Right renal pelvis (tissue), 4 donors: ENCODE results near the gene SPG7. TPM values are rescaled to one million over a fixed set of nuclear protein-coding genes. Genes with fewer than 3 reads are reported as not detected.
"Not testable (repeated sequence)": the region's sequence is repeated elsewhere in the genome, so short reads cannot be mapped to it uniquely, and the experiment has no call there.

Source experiments
- DNase-seq, 4 donors: peaks; one replicate each; pipeline ENCODE4 v3.0.0-alpha.2; 2013; ENCODE audit warnings: low read depth in 4 of 4, low spot score in 3 of 4, missing footprints in 1 of 4
- polyA plus RNA-seq, 4 donors: library from polyadenylated mRNA; unstranded; fragments of 120-200 nt; gene quantifications; one replicate each; pipeline ENCODE4 v1.2.1, GENCODE V29; 2013; ENCODE audit not compliant: insufficient read length in 4 of 4

The SPG7 gene
- polyA plus RNA-seq, 4 donors: 84.2 to 106 (median 90.3) TPM

GRCh38 chr16:89574681-89575246 is 66.6 kb downstream of the SPG7 start:
- no peak for DNase-seq

GRCh38 chr16:89575247-89576152 is 67.3 kb downstream of the SPG7 start, which contains the start of gene CPNE7:
CPNE7 (plus strand) TSS chr16:89575758; CDS start chr16:89575898, 140 bp downstream.
- no peak for DNase-seq

- no peak for DNase-seq
These were observed 68.2 kb downstream of the SPG7 start for GRCh38 chr16:89576153-89577054.

DNA sequence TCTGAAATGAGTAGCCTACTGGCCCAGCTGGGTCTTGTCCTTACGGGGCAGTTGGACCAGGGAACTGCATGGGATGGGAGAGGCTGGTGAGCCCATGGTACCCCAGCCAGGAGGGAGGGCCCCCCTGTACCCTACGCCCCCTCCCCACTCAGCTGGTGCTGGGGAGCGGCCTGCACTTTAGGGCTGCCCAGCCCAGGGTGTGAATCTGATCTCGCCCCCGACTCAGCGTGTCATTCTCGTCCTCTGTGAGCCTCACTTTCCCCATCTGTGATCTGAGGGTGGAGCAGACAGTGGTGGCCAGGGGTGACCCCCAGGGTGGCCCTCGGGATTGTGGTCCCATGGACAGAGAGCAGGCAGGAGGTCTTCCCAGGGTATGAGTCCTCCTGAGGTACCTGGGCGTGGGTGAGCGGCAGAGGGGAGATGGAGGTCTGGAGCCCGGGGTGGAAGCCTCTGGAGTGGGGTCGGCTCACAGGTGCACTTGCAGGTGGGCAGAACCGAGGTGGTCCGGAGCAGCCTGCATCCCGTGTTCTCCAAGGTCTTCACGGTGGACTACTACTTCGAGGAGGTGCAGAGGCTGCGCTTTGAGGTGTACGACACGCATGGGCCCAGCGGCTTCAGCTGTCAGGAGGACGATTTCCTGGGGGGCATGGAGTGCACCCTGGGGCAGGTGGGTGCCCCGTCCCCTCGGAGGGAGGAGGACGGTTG is 69.0 kb downstream of the SPG7 start:
- no peak for DNase-seq

- DNase-seq: no peak
These were observed 71.1 kb downstream of the SPG7 start for GRCh38 chr16:89579351-89579750.

DNA sequence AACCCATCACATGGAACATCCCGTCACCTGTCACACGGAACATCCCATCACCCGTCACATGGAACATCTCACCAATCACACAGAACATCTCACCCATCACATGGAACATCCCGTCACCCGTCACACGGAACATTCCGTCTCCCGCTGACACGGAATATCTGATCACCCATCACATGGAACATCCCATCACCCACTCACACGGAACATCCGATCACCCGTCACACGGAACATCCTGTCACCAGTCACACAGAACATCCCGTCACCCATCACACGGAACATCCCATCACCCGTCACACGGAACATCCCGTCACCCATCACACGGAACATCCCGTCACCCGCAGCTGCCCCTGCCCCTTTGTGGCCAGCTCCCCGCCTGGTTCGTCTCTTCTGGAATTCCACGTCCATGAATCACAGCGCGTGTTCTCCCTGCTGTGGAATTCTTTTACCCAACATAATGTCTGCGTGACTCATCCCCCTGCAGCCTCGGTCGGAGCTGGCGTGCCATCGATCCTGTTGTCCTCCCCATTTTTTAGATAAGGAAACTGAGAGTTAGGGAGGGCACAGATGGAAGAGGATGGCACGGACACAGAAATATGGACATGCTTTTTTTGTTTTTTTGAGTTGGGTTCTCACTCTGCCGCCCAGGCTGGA is 73.0 kb downstream of the SPG7 start:
- DNase-seq: no peak

DNA sequence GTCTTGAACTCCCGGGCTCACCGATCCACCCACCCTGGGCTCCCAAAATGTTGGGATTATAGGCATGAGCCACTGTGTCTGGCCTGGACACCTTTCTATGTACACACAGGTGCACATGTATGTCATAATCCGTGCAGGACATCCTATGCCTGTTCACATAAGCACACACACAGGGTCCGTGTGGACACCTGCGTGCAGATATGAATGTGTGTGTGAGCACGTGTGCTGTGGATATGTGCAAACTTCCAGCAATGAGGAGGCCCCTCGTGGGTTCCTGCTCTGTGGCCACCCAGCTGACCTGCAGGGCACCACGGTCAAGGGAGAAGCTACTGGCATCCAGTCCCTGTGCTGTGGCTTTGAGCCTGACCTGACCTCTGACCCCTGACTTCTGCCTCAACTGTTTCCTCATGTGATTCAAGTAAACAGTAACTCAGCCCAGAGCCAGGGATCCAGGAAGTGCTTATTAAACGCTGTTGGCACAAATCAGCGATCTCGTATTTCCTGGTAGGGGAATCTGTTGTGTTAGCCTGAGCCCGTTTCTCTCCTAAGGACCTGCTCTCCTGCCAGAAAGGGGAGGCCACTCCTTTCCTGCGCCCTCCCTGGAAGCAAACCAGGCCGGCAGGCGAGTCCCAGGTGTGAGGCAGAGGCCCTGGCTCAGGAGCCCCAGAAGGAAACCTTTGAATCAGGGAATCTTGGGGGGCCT is 73.8 kb downstream of the SPG7 start:
- no peak for DNase-seq

GRCh38 chr16:89582614-89583196 is 74.5 kb downstream of the SPG7 start:
- DNase-seq: no peak

DNA sequence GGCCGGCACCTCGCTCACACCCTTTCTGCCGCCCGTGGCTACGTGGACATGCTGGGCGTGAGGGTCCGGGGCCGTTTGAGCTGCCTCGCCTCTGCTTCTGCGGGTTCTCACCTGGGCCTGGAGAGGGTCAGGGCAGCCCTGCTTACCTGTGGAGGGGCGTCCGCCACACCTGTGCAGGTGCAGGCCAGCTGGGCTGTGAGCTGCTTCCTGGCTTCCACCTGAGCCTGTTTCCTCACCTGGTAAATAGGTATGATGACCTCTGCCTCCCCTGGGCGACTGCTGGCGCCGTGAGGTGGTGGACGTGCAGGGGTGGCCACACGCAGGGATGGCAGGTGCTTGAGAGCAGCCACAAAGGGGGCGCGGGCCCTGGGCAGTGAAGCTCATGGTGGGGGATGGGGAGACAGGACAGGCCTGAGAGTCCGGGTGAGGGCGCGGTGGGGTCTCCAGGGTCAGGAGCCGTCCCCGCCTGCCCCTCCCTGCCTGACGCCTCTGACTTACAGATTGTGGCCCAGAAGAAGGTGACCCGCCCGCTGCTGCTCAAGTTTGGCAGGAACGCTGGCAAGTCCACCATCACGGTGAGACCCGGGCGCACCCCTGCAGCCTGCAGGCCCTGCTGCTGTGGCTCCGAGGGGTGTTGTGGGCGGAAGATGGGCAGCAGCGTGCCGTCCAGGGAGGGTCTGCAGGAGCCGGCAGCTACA is 75.1 kb downstream of the SPG7 start:
- no peak for DNase-seq

DNA sequence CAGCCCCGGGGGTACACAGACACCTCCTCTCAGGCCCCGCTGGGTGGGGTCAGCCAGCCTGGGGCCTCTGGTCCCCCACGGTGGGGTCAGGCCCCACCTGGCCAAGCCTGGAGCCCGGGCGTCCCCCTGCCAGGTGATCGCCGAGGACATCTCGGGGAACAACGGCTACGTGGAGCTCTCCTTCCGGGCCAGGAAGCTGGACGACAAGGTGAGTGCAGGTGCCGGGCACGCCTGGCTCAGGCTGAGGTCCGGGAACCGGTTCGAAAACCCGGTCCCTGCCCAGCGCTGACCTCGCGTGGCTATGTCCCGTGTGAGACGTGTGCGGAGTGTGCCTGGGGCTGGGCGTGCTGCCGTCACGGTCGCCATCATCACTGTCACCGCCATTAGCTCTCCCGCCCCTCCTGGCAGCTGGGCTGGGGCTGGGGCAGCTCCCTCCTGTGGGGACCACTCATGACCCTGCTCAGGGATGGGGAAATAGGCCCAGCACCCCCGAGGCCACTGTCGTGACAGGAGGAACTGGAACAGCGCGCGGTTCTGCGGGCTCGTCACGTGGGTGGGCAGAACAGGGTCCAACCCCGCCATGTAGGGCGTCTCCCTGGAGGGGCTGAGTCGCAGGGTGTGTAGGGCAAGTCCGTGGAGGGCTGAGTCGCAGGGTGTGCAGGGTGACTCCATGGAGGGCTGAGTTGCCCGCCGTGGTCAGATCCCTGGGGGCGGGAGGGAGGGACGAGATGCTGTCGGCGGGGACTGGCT is 75.9 kb downstream of the SPG7 start:
- no peak for DNase-seq

GRCh38 chr16:89584768-89585549 is 76.8 kb downstream of the SPG7 start:
- no peak for DNase-seq

DNA sequence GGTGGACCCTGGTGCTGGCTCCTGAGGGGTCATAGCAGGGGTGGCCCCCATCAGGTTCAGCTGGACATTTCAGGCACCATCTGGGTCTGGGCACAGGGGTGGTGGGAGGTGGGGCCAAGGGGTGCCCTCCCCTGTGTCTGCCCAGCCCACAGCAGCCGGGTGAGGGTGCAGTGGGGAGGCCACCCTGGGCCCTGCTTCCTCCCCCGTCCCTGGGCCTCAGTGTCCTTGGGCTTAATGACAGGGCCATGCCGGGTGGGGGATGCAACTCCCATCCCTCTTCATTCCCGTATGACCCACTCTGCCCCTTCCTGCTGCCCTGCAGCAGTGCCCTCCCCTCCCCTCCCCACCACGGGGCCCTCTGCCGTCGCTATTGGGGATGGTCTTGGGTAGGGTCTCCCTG is 78.0 kb downstream of the SPG7 start:
- no peak for DNase-seq

GRCh38 chr16:89586853-89587252 is 78.7 kb downstream of the SPG7 start:
- no peak for DNase-seq

DNA sequence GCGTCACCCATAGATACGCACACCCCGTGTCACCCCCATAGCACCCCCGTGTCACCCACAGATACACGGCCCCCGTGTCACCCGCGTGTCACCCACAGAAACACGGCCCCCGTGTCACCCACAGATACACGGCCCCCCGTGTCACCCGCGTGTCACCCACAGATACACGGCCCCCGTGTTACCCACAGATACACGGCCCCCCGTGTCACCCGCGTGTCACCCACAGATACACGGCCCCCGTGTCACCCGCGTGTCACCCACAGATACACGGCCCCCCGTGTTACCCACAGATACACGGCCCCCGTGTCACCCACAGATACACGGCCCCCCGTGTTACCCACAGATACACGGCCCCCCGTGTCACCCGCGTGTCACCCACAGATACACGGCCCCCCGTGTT is 79.5 kb downstream of the SPG7 start:
- DNase-seq: not testable (repeated sequence)

GRCh38 chr16:89588413-89589109 is 80.4 kb downstream of the SPG7 start:
- DNase-seq: no peak

DNA sequence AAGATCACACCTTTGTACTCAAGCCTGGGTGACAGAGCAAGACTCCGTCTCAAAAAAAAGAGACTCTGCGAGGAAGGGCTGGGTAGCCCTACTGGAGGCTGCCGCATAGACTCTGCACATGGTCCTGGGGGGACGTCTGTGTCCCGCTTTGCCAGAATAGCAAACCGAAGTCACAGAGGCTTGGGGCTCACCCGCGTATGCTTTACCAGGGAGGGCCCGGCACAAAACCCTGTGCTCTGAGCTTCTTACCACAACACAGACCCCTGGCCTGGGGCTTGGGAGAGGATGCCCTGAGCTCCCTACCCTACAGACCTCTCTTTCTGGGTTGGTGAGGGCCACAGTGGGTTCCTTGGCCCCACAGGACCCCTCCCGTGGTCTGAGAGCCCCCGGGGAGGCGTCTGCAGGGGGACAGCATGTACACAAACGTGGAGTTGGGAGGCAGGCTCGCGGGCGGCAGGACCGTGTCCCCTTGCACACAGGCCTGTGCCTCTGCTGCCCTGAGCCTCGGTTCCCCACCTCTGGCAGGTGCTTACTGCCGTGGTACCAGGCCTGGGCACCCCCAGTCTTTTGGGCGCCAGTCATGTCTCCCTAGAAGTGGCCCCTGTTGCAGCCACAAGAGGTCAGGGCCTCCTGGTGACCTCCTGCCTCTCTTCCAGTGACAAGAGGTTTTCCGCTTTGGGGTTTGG is 81.2 kb downstream of the SPG7 start:
- DNase-seq: no peak
